GM18907 (cell line): ENCODE measurements around the gene PEX12.
"Not testable (repeated sequence)": the region's sequence is repeated elsewhere in the genome, so short reads cannot be mapped to it uniquely, and the experiment has no call there.

ENCODE experiments used
- ATAC-seq: cut with Tn5 transposase; IDR thresholded peaks from one replicate; pipeline ENCODE4 v1.9.1; 2021; ENCODE audit warnings: mild to moderate bottlenecking, moderate library complexity; ENCODE audit not compliant: unreplicated experiment

Gene PEX12

GRCh38 chr17:35578929-35579432, 610 bp upstream of the PEX12 start:
- ATAC-seq: no peak

GRCh38 chr17:35577830-35578196, 558 bp downstream of the PEX12 start:
- ATAC-seq: no peak

GRCh38 chr17:35575759-35576158, 2.6 kb downstream of the PEX12 start:
- ATAC-seq: no peak

GRCh38 chr17:35569405-35569804, 9.0 kb downstream of the PEX12 start:
- no peak for ATAC-seq

- ATAC-seq: no peak
Observed at GRCh38 chr17:35568561-35568960, 9.8 kb downstream of the PEX12 start.

GRCh38 chr17:35566968-35567367, 11.4 kb downstream of the PEX12 start:
- no peak for ATAC-seq

- not testable (repeated sequence) for ATAC-seq
Observed at GRCh38 chr17:35563181-35563580, 15.2 kb downstream of the PEX12 start.

GRCh38 chr17:35560703-35561102, 17.7 kb downstream of the PEX12 start, which contains the start of gene SLFN14:
Gene SLFN14, minus strand, starts transcription at chr17:35560819. Its CDS starts 2,757 bp downstream, at chr17:35558062.
- ATAC-seq: no peak

GRCh38 chr17:35559495-35560210, 18.7 kb downstream of the PEX12 start:
- no peak for ATAC-seq

GRCh38 chr17:35557353-35557752, 21.0 kb downstream of the PEX12 start:
- ATAC-seq: no peak

GRCh38 chr17:35555691-35556090, 22.7 kb downstream of the PEX12 start:
- ATAC-seq: no peak

GRCh38 chr17:35554668-35555067, 23.7 kb downstream of the PEX12 start:
- ATAC-seq: no peak

GRCh38 chr17:35553310-35553709, 25.1 kb downstream of the PEX12 start:
- ATAC-seq: no peak

GRCh38 chr17:35548978-35549377, 29.4 kb downstream of the PEX12 start:
- no peak for ATAC-seq

GRCh38 chr17:35548208-35548810, 30.1 kb downstream of the PEX12 start:
- ATAC-seq: no peak

GRCh38 chr17:35546487-35546886, 31.9 kb downstream of the PEX12 start:
- ATAC-seq: no peak

- no peak for ATAC-seq
Observed at GRCh38 chr17:35545150-35545549, 33.2 kb downstream of the PEX12 start.

GRCh38 chr17:35543856-35544255, 34.5 kb downstream of the PEX12 start:
- ATAC-seq: no peak

GRCh38 chr17:35542990-35543389, 35.4 kb downstream of the PEX12 start:
- ATAC-seq: no peak

- no peak for ATAC-seq
Observed at GRCh38 chr17:35541434-35541833, 36.9 kb downstream of the PEX12 start.

- ATAC-seq: no peak
Observed at GRCh38 chr17:35540589-35541404, 37.6 kb downstream of the PEX12 start.

- no peak for ATAC-seq
Observed at GRCh38 chr17:35539659-35540026, 38.7 kb downstream of the PEX12 start.
